HG02642 (cell line): ENCODE data around the gene CASR.

Source experiments
- ATAC-seq: cut with Tn5 transposase; IDR thresholded peaks from one replicate; pipeline ENCODE4 v1.9.1; 2021; ENCODE audit warnings: mild to moderate bottlenecking; ENCODE audit not compliant: unreplicated experiment, poor library complexity

CASR gene

GRCh38 chr3:122299872-122300460 is 116.5 kb downstream of the CASR start:
- ATAC-seq: no peak

GRCh38 chr3:122301063-122301462 is 117.6 kb downstream of the CASR start:
- ATAC-seq: no peak

- no peak for ATAC-seq
These were observed 122.6 kb downstream of the CASR start for GRCh38 chr3:122305818-122306621.

GRCh38 chr3:122306622-122306953 is 123.1 kb downstream of the CASR start:
- no peak for ATAC-seq

GRCh38 chr3:122307094-122307687 is 123.7 kb downstream of the CASR start:
- ATAC-seq: no peak

DNA sequence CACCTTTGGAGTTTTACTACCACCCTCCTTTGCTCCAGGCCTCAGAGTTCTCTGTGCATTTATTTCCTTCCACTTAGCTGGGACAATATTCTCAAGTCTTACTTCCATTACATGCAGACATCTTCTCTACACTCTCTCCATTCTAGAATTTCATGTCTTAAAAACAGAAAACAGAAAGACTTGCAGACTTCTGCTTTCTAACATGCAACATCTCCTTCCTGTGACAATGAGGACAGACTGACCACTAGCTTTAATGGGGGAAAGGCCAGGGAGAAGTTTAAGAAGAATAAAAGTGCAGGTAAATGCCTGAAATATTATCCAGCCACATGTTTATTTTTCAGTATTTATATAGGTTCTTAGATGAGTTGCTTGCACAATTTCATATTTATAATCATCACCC is 124.5 kb downstream of the CASR start:
- ATAC-seq: no peak

- no peak for ATAC-seq
These were observed 126.9 kb downstream of the CASR start for GRCh38 chr3:122310361-122310760.

DNA sequence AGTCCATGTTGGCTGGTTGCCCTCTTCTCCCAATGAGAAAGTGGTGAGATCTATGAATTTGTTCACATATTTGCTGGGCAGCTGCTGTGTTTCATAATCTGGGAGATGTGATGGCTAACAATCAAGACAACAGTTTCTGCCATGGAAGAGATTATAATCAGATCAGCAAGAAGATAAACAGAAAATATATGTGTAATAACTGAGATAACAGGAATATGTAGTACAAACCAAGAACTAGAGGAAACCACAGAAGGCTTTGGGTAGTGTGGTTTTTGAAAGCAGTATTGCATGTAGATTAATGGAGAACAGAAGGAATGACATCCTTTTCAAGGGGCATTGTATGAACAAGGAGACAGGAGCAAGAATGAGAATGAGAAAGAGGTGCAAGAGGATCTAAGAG is 129.4 kb downstream of the CASR start:
- no peak for ATAC-seq

DNA sequence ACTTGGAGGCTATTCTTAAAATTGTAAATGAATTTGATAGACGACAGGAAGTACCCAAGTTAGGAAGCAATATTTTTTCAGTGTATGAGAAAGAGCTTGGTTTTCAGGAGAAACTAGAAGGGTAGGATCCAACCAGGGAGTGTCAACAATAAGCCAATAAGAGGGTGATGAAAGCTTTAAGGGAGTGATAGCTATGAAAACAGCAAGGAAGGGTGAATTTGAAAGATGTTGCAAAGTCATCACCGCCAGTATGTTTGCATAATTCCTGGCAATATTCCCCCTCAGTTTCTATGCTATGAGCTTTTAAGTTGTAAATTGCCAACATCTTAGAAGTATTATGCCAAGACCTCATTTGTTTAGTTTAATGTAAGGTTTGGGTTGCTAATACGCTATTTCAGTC is 129.8 kb downstream of the CASR start:
- ATAC-seq: no peak

GRCh38 chr3:122314228-122314876 is 130.9 kb downstream of the CASR start:
- ATAC-seq: no peak

- no peak for ATAC-seq
These were observed 132.2 kb downstream of the CASR start for GRCh38 chr3:122315619-122316018.

- ATAC-seq: no peak
These were observed 132.9 kb downstream of the CASR start for GRCh38 chr3:122316368-122316767.

DNA sequence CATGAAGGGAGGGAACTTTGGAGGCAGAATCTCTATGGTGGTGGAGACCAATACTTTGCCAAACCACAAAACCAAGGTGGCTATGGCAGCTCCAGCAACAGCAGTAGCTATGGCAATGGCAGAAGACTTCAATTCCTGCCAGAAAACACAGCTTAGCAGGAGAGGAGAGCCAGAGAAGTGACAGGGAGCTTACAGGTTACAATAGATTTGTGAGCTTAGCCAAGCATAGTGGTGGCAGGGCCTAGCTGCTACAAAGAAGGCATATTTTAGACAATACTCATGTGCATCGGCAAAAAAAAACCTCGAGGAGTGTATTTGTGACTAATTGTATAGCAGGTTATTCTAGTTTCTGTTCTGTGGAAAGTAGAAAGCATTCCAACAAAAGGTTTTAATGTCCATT is 135.2 kb downstream of the CASR start:
- ATAC-seq: no peak

DNA sequence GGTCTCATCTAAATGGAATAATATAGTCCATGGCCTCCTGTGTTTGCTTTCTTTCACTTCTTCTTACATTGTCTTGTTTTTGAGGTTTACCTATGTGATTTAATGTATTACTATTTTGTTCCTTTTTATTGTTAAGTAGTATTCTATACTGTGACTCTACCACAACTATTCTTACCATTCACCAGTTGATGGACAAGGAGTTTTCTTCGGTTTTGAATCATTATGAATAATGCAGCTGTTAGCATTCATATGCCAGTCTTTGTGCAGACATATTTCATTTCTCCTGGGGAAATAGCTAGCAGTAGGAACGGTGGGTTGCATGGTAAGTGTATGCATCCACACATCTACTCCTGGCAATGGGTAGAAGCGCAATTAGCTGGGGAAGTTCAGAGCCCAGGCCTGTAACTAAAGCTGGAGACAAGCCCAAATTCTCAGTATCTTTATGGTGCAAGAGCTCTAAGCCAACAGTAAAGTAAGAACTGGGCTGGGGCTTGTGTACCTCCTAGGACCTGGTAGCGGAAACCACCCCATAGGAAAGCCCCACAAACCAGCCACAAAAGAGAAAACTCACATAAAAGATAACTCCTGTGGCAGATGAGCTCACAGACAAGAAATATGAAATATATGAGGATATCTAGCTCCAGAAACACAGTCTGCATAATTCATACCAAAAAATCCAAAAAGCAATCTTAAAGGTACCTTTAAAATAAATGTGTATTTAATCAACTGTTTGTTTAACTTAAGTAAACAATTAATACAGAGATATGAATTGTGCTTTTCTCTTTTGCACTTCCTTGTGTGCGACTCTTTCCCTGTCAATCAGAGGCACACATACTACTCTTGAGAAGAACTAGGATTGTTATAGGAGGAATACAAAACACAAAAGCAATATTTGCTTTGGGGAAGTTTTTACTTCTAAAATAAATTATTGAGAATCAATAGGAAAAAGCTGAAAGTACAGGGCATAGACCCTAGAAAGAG is 138.9 kb downstream of the CASR start:
- no peak for ATAC-seq

DNA sequence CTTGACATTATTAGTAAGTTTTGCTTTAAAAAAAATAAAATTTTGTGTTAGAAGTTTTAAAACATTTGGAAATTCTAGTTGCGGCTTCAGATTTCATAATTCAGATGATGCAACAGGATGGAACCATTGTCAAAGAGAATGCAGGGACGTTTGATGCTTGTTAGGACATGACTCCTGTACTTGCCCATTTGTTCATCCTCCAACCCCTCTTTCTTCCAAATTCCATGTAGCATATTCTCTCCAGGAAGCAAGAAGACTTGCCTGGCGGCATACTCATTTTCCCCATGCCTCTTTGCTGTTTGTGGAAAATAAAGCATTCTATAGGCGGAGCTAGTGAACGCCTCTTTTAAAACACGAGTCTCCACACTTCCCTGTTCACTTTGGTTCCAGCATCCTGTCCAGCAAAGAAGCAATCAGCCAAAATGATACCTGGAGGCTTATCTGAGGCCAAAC is 141.4 kb downstream of the CASR start, which contains the start of gene CSTA:
TSS of gene CSTA (plus strand) at position 378 of the 453 bp plus-strand sequence. CDS start at position 423, 45 bp downstream.
- ATAC-seq: no peak

DNA sequence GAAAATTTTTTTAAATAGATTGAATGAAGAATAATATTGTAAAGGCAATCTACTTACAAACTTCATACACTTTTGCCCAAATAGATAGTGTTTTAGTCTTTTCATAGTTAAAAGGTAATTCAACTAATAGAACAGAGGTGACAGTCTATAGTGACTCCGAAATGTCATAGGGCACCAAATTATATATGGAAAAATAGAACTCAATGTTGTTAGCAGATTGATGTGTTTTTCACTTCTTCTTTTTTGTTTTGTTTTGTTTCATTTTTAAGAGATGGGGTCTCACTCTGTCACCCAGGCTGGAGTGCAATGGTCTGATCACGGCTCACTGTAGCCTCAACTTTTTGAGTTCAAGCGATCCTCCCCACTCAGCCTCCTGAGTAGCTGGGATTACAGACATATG is 142.3 kb downstream of the CASR start:
- ATAC-seq: no peak

DNA sequence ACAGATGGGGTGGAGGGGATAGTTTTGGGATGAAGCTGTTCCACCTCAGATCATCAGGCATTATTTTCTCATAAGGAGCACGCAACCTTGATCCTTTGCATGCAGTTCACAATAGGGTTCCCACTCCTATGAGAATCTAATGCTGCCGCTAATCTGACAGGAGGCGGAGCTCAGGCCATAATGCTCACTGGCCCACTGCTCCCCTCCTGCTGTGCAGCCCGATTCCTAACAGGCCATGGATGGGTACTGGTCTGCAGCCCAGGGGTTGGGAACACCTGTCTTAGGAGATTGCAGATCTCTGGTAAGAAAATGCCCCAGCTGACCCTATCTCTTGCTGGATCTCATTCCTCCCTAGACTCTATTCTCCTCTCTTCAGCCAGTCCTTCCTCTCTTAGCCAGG is 148.4 kb downstream of the CASR start:
- no peak for ATAC-seq

DNA sequence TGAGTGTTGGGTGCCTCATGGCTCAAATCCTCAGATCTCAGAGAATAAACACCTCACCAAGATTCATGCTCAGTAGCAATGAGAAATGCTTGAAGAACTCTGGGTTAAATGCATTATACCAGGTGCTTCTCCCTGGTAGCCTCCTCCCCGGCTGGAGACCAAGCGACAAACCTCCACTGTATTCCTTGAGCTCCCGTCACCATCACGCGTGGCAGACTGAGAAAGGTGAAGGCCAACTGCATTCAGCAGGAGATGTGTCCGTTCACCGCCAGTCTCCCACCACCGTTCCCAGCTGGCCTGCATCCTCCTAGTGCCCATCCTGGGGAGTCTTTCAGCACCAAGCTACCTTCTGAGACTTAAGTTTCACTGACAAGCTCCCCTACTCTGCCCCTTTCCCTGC is 149.1 kb downstream of the CASR start:
- ATAC-seq: no peak
